Uterus (tissue), 4 donors: ENCODE measurements around the gene C21orf58. TPM values are rescaled to one million over a fixed set of nuclear protein-coding genes. Genes with fewer than 3 reads are reported as not detected.

Experiments used
- DNase-seq, 2 donors: peaks; one replicate each; pipeline ENCODE4 v3.0.0-alpha.2; 2019 to 2020
- H3K27ac ChIP-seq, 2 donors: fragments of 200-600 bp; sonication (generic); 1 replicate in 1 of 2; 2 replicates in 1 of 2; pipeline ENCODE4 v1.5.1; 2016 to 2018
- H3K27me3 ChIP-seq, 2 donors: fragments of 200-600 bp; sonication (generic); one replicate each; pipeline ENCODE4 v1.5.1; 2018 to 2019; ENCODE audit warnings: control low read depth in 1 of 2
- H3K36me3 ChIP-seq, 2 donors: fragments of 200-600 bp; sonication (generic); one replicate each; pipeline ENCODE4 v1.5.1; 2019; ENCODE audit warnings: control low read depth in 1 of 2
- H3K4me1 ChIP-seq, 2 donors: fragments of 200-600 bp; sonication (generic); one replicate each; pipeline ENCODE4 v1.5.1; 2018 to 2019; ENCODE audit warnings: control low read depth in 1 of 2
- H3K4me3 ChIP-seq, 2 donors: fragments of 200-600 bp; sonication (generic); 1 replicate in 1 of 2; 2 replicates in 1 of 2; pipeline ENCODE4 v1.5.1; 2018 to 2019; ENCODE audit warnings: mild to moderate bottlenecking in 1 of 2
- H3K9me3 ChIP-seq, 2 donors: fragments of 200-600 bp; sonication (generic); one replicate each; pipeline ENCODE4 v1.5.1; 2019; ENCODE audit warnings: control low read depth in 1 of 2
- CTCF ChIP-seq, 4 experiments: fragments of 200-600 bp in 2 of 4; fragments of 450-650 bp in 2 of 4; sonication (generic) in 2 of 4; IDR thresholded peaks; one replicate each; pipeline ENCODE4 v1.5.1; 2016 to 2019; ENCODE audit warnings: antibody characterized with exemption in 4 of 4, mild to moderate bottlenecking in 2 of 4, moderate library complexity in 1 of 4
- POLR2A ChIP-seq, 2 donors: fragments of 450-650 bp; IDR thresholded peaks; one replicate each; pipeline ENCODE4 v1.6.1; 2016; ENCODE audit warnings: antibody characterized with exemption in 2 of 2, mild to moderate bottlenecking in 1 of 2, moderate library complexity in 1 of 2
- intact Hi-C: fragments of 100-400 bp; cut with DNase I; formaldehyde crosslinking; loops from one replicate; pipeline ENCODE4 v1.15.1; 2023; ENCODE audit warnings: low total_unique reads
- total RNA-seq, 4 donors: library from RNA; depleted of rRNA in 3 of 4; stranded (reverse); fragments of >200 nt in 3 of 4; gene quantifications; one replicate each; pipeline versions ENCODE4 v1.1.0 to v1.2.4, GENCODE V29; 2014 to 2023
- donor health status: DM: yes; HTN: yes; CAD: no.

The C21orf58 gene
- total RNA-seq, 4 donors from 2014 or later, result 0.88 to 9.4 (median 5.6) TPM

GRCh38 chr21:46286648-46287002 is 37.0 kb downstream of the C21orf58 start:
- no peaks in the 10 kb centered on the region for H3K9me3 ChIP-seq
- no peak for DNase-seq
- H3K36me3 ChIP-seq, result no peaks in the 10 kb centered on the region
- peak overlapping the region; percentile 77 to 80 for H3K4me3 ChIP-seq
- peak overlapping the region; percentile 89 to 94 for H3K27ac ChIP-seq
- no peaks in the 10 kb centered on the region for H3K27me3 ChIP-seq
- intact Hi-C loops, result no loop called here
- TF ChIP-seq POLR2A (IDR thresholded peaks at IDR 0.05) (no peak), CTCF (IDR thresholded peaks at IDR 0.05) (no peak)
- peaks cover 9 to 12% of the 10 kb centered on the region in 2 donors for H3K4me1 ChIP-seq

- peak within 1 kb of the TSS; percentile 77 to 80 for H3K4me3 ChIP-seq
- peak within 1 kb of the TSS; percentile 89 to 94 for H3K27ac ChIP-seq
- intact Hi-C loops, result no loop called here
- DNase-seq, result peak; percentile 85 to 88
- peaks cover 9 to 12% of the 10 kb centered on the region in 2 donors for H3K4me1 ChIP-seq
- peak; percentile 51 to 77 for TF ChIP-seq POLR2A (IDR thresholded peaks at IDR 0.05)
- TF ChIP-seq CTCF (IDR thresholded peaks at IDR 0.05), result peak; percentile 26 to 40 (median 36)
- no peaks in the 10 kb centered on the region for H3K27me3 ChIP-seq
- H3K9me3 ChIP-seq, result no peaks in the 10 kb centered on the region
- H3K36me3 ChIP-seq, result no peaks in the 10 kb centered on the region
Measured at GRCh38 chr21:46285761-46286647, 37.7 kb downstream of the C21orf58 start, which contains the start of gene YBEY. YBEY (plus strand) TSS chr21:46286342; CDS start chr21:46286914, 572 bp downstream.

- H3K4me3 ChIP-seq, result peak within 1 kb of the TSS; percentile 77 to 80
- H3K4me1 ChIP-seq, result peaks cover 9 to 12% of the 10 kb centered on the region in 2 donors
- intact Hi-C loops, result no loop called here
Measured at GRCh38 chr21:46285206-46285661, 38.4 kb downstream of the C21orf58 start, which contains the start of gene MCM3AP. MCM3AP (minus strand) TSS chr21:46285611; CDS start chr21:46285286, 325 bp downstream.

GRCh38 chr21:46284733-46285132 is 38.9 kb downstream of the C21orf58 start:
- Histone ChIP-seq H3K27ac (peak overlapping the region in 1 of 2 donors; percentile 89), H3K36me3 (no peaks in the 10 kb centered on the region), H3K27me3 (no peaks in the 10 kb centered on the region), H3K4me1 (peaks cover 9 to 12% of the 10 kb centered on the region in 2 donors), H3K9me3 (no peaks in the 10 kb centered on the region), H3K4me3 (no peak overlapping the region)
- DNase-seq, result no peak
- intact Hi-C loops, result no loop called here
- TF ChIP-seq CTCF (IDR thresholded peaks at IDR 0.05), result no peak
- no peak for TF ChIP-seq POLR2A (IDR thresholded peaks at IDR 0.05)

More at GRCh38 chr21:46285206-46285661, 38.4 kb downstream of the C21orf58 start, which contains the start of gene MCM3AP:
- Histone ChIP-seq H3K9me3 (no peaks in the 10 kb centered on the region), H3K27me3 (no peaks in the 10 kb centered on the region), H3K27ac (peak within 1 kb of the TSS; percentile 89 to 94), H3K36me3 (no peaks in the 10 kb centered on the region)
- DNase-seq, result no peak
- no peak for TF ChIP-seq CTCF (IDR thresholded peaks at IDR 0.05)
- TF ChIP-seq POLR2A (IDR thresholded peaks at IDR 0.05), result no peak
